Brain microvascular endothelial cell (primary cell): ENCODE results near the gene RABL3.
A peak's percentile ranks its signal among the peaks of the same experiment; 100 is the strongest.

Experiments used
- DNase-seq: peaks from one replicate; pipeline ENCODE4 v3.0.0-alpha.2; 2020
- H3K27ac ChIP-seq: fragments of 250-450 bp; sonication (Bioruptor Pico); 2 replicates; pipeline ENCODE4 v1.5.1; 2020; ENCODE audit warnings: mild to moderate bottlenecking, moderate library complexity
- H3K27me3 ChIP-seq: fragments of 250-450 bp; sonication (Bioruptor Pico); replicated peaks from 2 replicates; pipeline ENCODE4 v1.5.1; 2020; ENCODE audit warnings: mild to moderate bottlenecking
- H3K36me3 ChIP-seq: fragments of 250-450 bp; sonication (Bioruptor Pico); replicated peaks from 2 replicates; pipeline ENCODE4 v1.5.1; 2020; ENCODE audit warnings: mild to moderate bottlenecking
- H3K4me3 ChIP-seq: 2 replicates; pipeline ENCODE4 v1.5.1; 2011; ENCODE audit warnings: low read depth, mild to moderate bottlenecking, control low read depth, low read length, moderate library complexity
- in situ Hi-C: cut with HindIII; loops from 2 replicates; pipeline ENCODE4 v1.10.0; 2017; ENCODE audit warnings: low sequenced_read_pairs, low pct_ligation_motif_present
- TF ChIP-seq, protein P1 (sequence below): IDR thresholded peaks from 2 replicates; pipeline ENCODE4 v1.5.1; 2011; ENCODE audit warnings: low read depth, mild to moderate bottlenecking, moderate library complexity, low read length, control low read depth, inconsistent platforms; ENCODE audit errors: missing control alignments

RABL3 gene

DNA sequence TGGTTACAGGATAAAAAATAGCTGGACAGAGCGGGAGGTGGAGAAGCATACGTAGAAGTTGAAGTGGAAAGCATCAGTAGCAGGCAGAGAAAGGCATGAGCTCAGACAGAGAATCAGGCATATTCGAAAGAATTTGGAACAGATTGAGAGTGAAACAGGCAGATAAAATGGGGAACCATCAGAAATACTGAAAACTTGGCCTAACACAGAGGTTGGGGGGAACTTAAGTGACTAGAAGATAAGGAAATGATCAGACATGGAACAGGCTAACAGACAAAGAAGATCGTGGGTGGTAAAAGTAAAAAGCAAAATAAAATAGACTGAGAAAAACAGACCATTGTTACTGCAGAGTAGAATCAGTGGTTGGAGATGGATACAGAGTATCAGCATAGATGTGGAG, 33.1 kb upstream of the RABL3 start:
- TF ChIP-seq, protein P1, sequence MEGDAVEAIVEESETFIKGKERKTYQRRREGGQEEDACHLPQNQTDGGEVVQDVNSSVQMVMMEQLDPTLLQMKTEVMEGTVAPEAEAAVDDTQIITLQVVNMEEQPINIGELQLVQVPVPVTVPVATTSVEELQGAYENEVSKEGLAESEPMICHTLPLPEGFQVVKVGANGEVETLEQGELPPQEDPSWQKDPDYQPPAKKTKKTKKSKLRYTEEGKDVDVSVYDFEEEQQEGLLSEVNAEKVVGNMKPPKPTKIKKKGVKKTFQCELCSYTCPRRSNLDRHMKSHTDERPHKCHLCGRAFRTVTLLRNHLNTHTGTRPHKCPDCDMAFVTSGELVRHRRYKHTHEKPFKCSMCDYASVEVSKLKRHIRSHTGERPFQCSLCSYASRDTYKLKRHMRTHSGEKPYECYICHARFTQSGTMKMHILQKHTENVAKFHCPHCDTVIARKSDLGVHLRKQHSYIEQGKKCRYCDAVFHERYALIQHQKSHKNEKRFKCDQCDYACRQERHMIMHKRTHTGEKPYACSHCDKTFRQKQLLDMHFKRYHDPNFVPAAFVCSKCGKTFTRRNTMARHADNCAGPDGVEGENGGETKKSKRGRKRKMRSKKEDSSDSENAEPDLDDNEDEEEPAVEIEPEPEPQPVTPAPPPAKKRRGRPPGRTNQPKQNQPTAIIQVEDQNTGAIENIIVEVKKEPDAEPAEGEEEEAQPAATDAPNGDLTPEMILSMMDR: no peak
- no peaks in the 10 kb centered on the region for H3K27me3 ChIP-seq
- H3K27ac ChIP-seq: no peak overlapping the region
- no peaks in the 10 kb centered on the region for H3K36me3 ChIP-seq
- in situ Hi-C loops: no loop called here
- DNase-seq: no peak
- H3K4me3 ChIP-seq: no peak overlapping the region

GRCh38 chr3:120773932-120774331, 31.6 kb upstream of the RABL3 start:
- no peaks in the 10 kb centered on the region for H3K27me3 ChIP-seq
- DNase-seq: peak; percentile 32
- TF ChIP-seq, protein P1: no peak
- no peak overlapping the region for H3K4me3 ChIP-seq
- in situ Hi-C loops: no loop called here
- no peak overlapping the region for H3K27ac ChIP-seq
- no peaks in the 10 kb centered on the region for H3K36me3 ChIP-seq

- in situ Hi-C loops: no loop called here
- TF ChIP-seq, protein P1: no peak
- H3K36me3 ChIP-seq: no peaks in the 10 kb centered on the region
Observed at GRCh38 chr3:120772081-120772480, 29.8 kb upstream of the RABL3 start.

GRCh38 chr3:120770891-120771290, 28.6 kb upstream of the RABL3 start:
- TF ChIP-seq, protein P1: no peak
- Histone ChIP-seq H3K36me3 (no peaks in the 10 kb centered on the region), H3K27ac (no peak overlapping the region), H3K27me3 (no peaks in the 10 kb centered on the region), H3K4me3 (no peak overlapping the region)
- no peak for DNase-seq
- in situ Hi-C loops: no loop called here

More at GRCh38 chr3:120772081-120772480, 29.8 kb upstream of the RABL3 start:
- DNase-seq: no peak
- Histone ChIP-seq H3K27me3 (no peaks in the 10 kb centered on the region), H3K27ac (no peak overlapping the region), H3K4me3 (no peak overlapping the region)

GRCh38 chr3:120769436-120769835, 27.1 kb upstream of the RABL3 start:
- in situ Hi-C loops: no loop called here
- TF ChIP-seq, protein P1: no peak
- no peaks in the 10 kb centered on the region for H3K27me3 ChIP-seq
- no peak for DNase-seq
- no peak overlapping the region for H3K27ac ChIP-seq
- H3K4me3 ChIP-seq: no peak overlapping the region
- H3K36me3 ChIP-seq: no peaks in the 10 kb centered on the region

GRCh38 chr3:120767106-120767505, 24.8 kb upstream of the RABL3 start:
- in situ Hi-C loops: no loop called here
- H3K27me3 ChIP-seq: no peaks in the 10 kb centered on the region
- DNase-seq: no peak
- TF ChIP-seq, protein P1: no peak
- H3K36me3 ChIP-seq: no peaks in the 10 kb centered on the region
- no peak overlapping the region for H3K27ac ChIP-seq
- no peak overlapping the region for H3K4me3 ChIP-seq
